ENCODE measurements around the gene RCOR1. TPM values are rescaled to one million over a fixed set of nuclear protein-coding genes. Genes with fewer than 3 reads are reported as not detected.

The RCOR1 gene
- total RNA-seq, 1 experiment from 2014 or later: 25.4 TPM

- TF ChIP-seq HMGXB4 (CRISPR knock-in tag; IDR thresholded peaks at IDR 0.05) (no peak), PREB (CRISPR knock-in tag; IDR thresholded peaks at IDR 0.05; ENCODE audit: borderline replicate concordance) (no peak)
These were observed 107.1 kb downstream of the RCOR1 start (continued) for GRCh38 chr14:102699416-102700110.

DNA sequence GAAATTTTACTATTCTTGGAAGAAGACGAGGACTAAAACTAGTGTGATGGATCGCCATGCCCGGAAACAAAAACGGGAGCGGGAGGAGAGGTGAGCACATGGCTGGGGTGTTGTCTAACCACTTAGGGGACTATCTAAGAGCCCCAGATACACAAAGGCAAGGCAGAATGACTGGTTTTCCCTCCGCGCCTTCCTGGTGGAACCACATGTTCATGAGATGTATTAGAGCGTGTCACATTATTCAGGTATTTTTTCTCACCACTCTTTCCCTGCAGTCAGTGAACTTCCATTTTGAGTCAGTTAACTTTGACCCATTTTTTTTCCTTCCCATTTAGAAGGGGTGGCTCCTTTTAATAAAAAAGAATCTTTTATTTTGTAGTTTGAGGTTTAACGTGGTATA is 116.0 kb downstream of the RCOR1 start:
- TF ChIP-seq ZNF232 (CRISPR knock-in tag; IDR thresholded peaks at IDR 0.05) (no peak), ATF6 (CRISPR knock-in tag; IDR thresholded peaks at IDR 0.05) (no peak), OVOL2 (CRISPR knock-in tag; IDR thresholded peaks at IDR 0.05; ENCODE audit: borderline replicate concordance) (no peak), E2F5 (CRISPR knock-in tag; IDR thresholded peaks at IDR 0.05) (no peak), ETV6 (CRISPR knock-in tag; IDR thresholded peaks at IDR 0.05) (no peak), CDX4 (CRISPR knock-in tag; IDR thresholded peaks at IDR 0.05; ENCODE audit: borderline replicate concordance) (no peak), TEAD4 (CRISPR knock-in tag; IDR thresholded peaks at IDR 0.05) (no peak), PRDM15 (CRISPR knock-in tag; IDR thresholded peaks at IDR 0.05) (no peak)
- ATAC-seq (no peak), DNase-seq (ENCODE audit: low spot score) (no peak)
- Mint-ChIP-seq H3K27me3 (ENCODE audit: low read depth) (no peaks in the 10 kb centered on the region; the same call in 1 of the 2 replicates), H3K27ac (no peak overlapping the region; the same call in 1 of the 2 replicates), H3K4me1 (no peaks in the 10 kb centered on the region), H3K4me3 (no peak overlapping the region), H3K36me3 (peaks cover 40% of the 10 kb centered on the region), H3K9me3 (peaks cover 13% of the 10 kb centered on the region; the same call in 1 of the 2 replicates)
- CTCF ChIA-PET: interaction anchor here (1.5 kb wide), 1 partner anchor 14 kb away, joined by 4 read pairs; no protein-coding TSS in a partner anchor
- POLR2A ChIA-PET: interaction anchor here (0.6 kb wide), 1 partner anchor 64 kb away, joined by 3 read pairs; no protein-coding TSS in a partner anchor

GRCh38 chr14:102711207-102711606 is 118.8 kb downstream of the RCOR1 start:
- no peak overlapping the region for H3K27ac Mint-ChIP-seq
- peaks cover 1% of the 10 kb centered on the region; the same call in 1 of the 2 replicates for H3K9me3 Mint-ChIP-seq
- peaks cover 34% of the 10 kb centered on the region for H3K36me3 Mint-ChIP-seq
- no peak for DNase-seq (ENCODE audit: low spot score)
- H3K4me3 Mint-ChIP-seq: no peak overlapping the region
- H3K4me1 Mint-ChIP-seq: no peaks in the 10 kb centered on the region
- ATAC-seq: no peak
- CTCF ChIA-PET: interaction anchor here (1.1 kb wide), 1 partner anchor 18 kb away, joined by 3 read pairs; no protein-coding TSS in a partner anchor
- POLR2A ChIA-PET: no interaction called here
- no peaks in the 10 kb centered on the region; the same call in 1 of the 2 replicates for H3K27me3 Mint-ChIP-seq (ENCODE audit: low read depth)
- TF ChIP-seq ZNF425 (CRISPR knock-in tag; conservative IDR thresholded peaks at IDR 0.05) (no peak), NFATC4 (CRISPR knock-in tag; IDR thresholded peaks at IDR 0.05) (no peak), ERG (CRISPR knock-in tag; IDR thresholded peaks at IDR 0.05) (no peak), ZNF512 (CRISPR knock-in tag; IDR thresholded peaks at IDR 0.05; ENCODE audit: borderline replicate concordance) (no peak), EMX1 (CRISPR knock-in tag; IDR thresholded peaks at IDR 0.05) (no peak), MYBL2 (CRISPR knock-in tag; IDR thresholded peaks at IDR 0.05) (no peak)
